GM12872 (cell line): Measurements from ENCODE around the gene SEPHS1.

ENCODE experiments used
- CTCF ChIP-seq: IDR thresholded peaks from 3 replicates; pipeline ENCODE4 v1.5.1; 2011; ENCODE audit warnings: low read depth, mild to moderate bottlenecking, low read length, moderate library complexity; ENCODE audit not compliant: insufficient read depth

SEPHS1 gene

GRCh38 chr10:13334556-13334955 is 13.5 kb downstream of the SEPHS1 start:
- no peak for TF ChIP-seq CTCF

- TF ChIP-seq CTCF = no peak
These were observed 16.4 kb downstream of the SEPHS1 start for GRCh38 chr10:13331646-13332045.

- no peak for TF ChIP-seq CTCF
These were observed 18.5 kb downstream of the SEPHS1 start for GRCh38 chr10:13329565-13329964.

GRCh38 chr10:13328613-13329012 is 19.5 kb downstream of the SEPHS1 start:
- no peak for TF ChIP-seq CTCF

GRCh38 chr10:13328126-13328525 is 20.0 kb downstream of the SEPHS1 start:
- no peak for TF ChIP-seq CTCF

GRCh38 chr10:13327534-13327933 is 20.6 kb downstream of the SEPHS1 start:
- no peak for TF ChIP-seq CTCF

GRCh38 chr10:13322615-13323148 is 25.4 kb downstream of the SEPHS1 start:
- TF ChIP-seq CTCF = no peak
